Smooth muscle cell (in vitro differentiated cells): ENCODE results near the gene FCRL2. TPM values are rescaled to one million over a fixed set of nuclear protein-coding genes. Genes with fewer than 3 reads are reported as not detected.

Experiments
- DNase-seq: peaks from one replicate; lab custom pipeline; 2025; ENCODE audit not compliant: unreplicated experiment; lab: John Stamatoyannopoulos, UW
- H2AFZ ChIP-seq: fragments of 200-600 bp; sonication (generic); 2 replicates; pipeline ENCODE4 v1.6.0; 2016; ENCODE audit warnings: antibody characterized with exemption, low read depth, mild to moderate bottlenecking
- H3F3A ChIP-seq: fragments of 200-600 bp; sonication (generic); 2 replicates; pipeline ENCODE4 v1.6.0; 2017; ENCODE audit warnings: antibody characterized with exemption, low read depth
- H3K27ac ChIP-seq: fragments of 200-600 bp; sonication (generic); 2 replicates; pipeline ENCODE4 v1.5.1; 2016; ENCODE audit warnings: low read depth, mild to moderate bottlenecking
- H3K27me3 ChIP-seq: fragments of 200-600 bp; sonication (generic); 2 replicates; pipeline ENCODE4 v1.6.1; 2016; ENCODE audit warnings: low read depth, mild to moderate bottlenecking
- H3K36me3 ChIP-seq: fragments of 200-600 bp; sonication (generic); 2 replicates; pipeline ENCODE4 v1.5.1; 2016; ENCODE audit warnings: low read depth
- H3K4me1 ChIP-seq: fragments of 200-600 bp; sonication (generic); 2 replicates; pipeline ENCODE4 v1.5.1; 2016; ENCODE audit warnings: low read depth
- H3K4me2 ChIP-seq: fragments of 200-600 bp; sonication (generic); 2 replicates; pipeline ENCODE4 v1.6.0; 2016; ENCODE audit warnings: mild to moderate bottlenecking
- H3K4me3 ChIP-seq: fragments of 200-600 bp; sonication (generic); 2 replicates; pipeline ENCODE4 v1.5.1; 2016; ENCODE audit warnings: mild to moderate bottlenecking
- H3K79me2 ChIP-seq: fragments of 200-600 bp; sonication (generic); 2 replicates; pipeline ENCODE4 v1.6.0; 2016; ENCODE audit warnings: low read depth, mild to moderate bottlenecking
- H3K9ac ChIP-seq: fragments of 200-600 bp; sonication (generic); 2 replicates; pipeline ENCODE4 v1.6.0; 2016; ENCODE audit warnings: low read depth
- H3K9me3 ChIP-seq: fragments of 200-600 bp; sonication (generic); replicated peaks from 2 replicates; pipeline ENCODE4 v1.5.1; 2016; ENCODE audit warnings: low read depth
- H4K20me1 ChIP-seq: fragments of 200-600 bp; sonication (generic); 2 replicates; pipeline ENCODE4 v1.6.0; 2016; ENCODE audit warnings: low read depth
- CTCF ChIP-seq: fragments of 200-600 bp; sonication (generic); IDR thresholded peaks from 2 replicates; pipeline ENCODE4 v1.5.1; 2017; ENCODE audit warnings: borderline replicate concordance, mild to moderate bottlenecking, antibody characterized with exemption; ENCODE audit not compliant: insufficient read depth, poor library complexity, severe bottlenecking
- WGBS: methylation state at CpG from one replicate; pipeline ENCODE4 v1.1.7; 2016; ENCODE audit warnings: low lambda C conversion rate; 5-methylcytosine and 5-hydroxymethylcytosine counted together
- polyA plus RNA-seq: library from polyadenylated mRNA; unstranded; fragments of >200 nt; fragmentation: Nextera tagmentation; extraction: Ambion mirVana; gene quantifications from 2 replicates; pipeline ENCODE4 v1.2.1, GENCODE V29; 2016
- total RNA-seq: library from RNA; depleted of rRNA; stranded (reverse); fragments of >200 nt; gene quantifications from 2 replicates; pipeline ENCODE4 v1.2.3, GENCODE V29; 2014

The FCRL2 gene
- total and polyA plus RNA-seq, 2 experiments from 2014 or later: not detected

GRCh38 chr1:157803851-157804250, 26.9 kb upstream of the FCRL2 start:
- Histone ChIP-seq H3K9me3 (no peaks in the 10 kb centered on the region), H3K27ac (no peak overlapping the region), H3F3A (no peaks in the 10 kb centered on the region), H3K4me2 (no peak overlapping the region), H3K9ac (no peak overlapping the region), H3K36me3 (no peaks in the 10 kb centered on the region), H3K79me2 (no peaks in the 10 kb centered on the region), H2AFZ (no peak overlapping the region), H3K27me3 (peaks cover 2% of the 10 kb centered on the region), H3K4me3 (no peak overlapping the region), H4K20me1 (no peaks in the 10 kb centered on the region), H3K4me1 (no peaks in the 10 kb centered on the region)
- no peak for DNase-seq
- TF ChIP-seq CTCF: no peak
- WGBS: 93% methylated on average over 7 of the region's 7 CpGs

GRCh38 chr1:157799996-157800395, 23.1 kb upstream of the FCRL2 start:
- WGBS: 73% methylated on average over 1 of the region's 1 CpG
- no peak overlapping the region for H3K4me2 ChIP-seq

GRCh38 chr1:157798211-157798610, 21.3 kb upstream of the FCRL2 start:
- no peaks in the 10 kb centered on the region for H3K27me3 ChIP-seq
- no peaks in the 10 kb centered on the region for H3K4me1 ChIP-seq
- H3K4me2 ChIP-seq: no peak overlapping the region
- no peaks in the 10 kb centered on the region for H3K36me3 ChIP-seq
- H3K4me3 ChIP-seq: no peak overlapping the region
- H2AFZ ChIP-seq: no peak overlapping the region
- no peaks in the 10 kb centered on the region for H4K20me1 ChIP-seq
- H3K9me3 ChIP-seq: no peaks in the 10 kb centered on the region
- 92% methylated on average over 5 of the region's 5 CpGs for WGBS
- no peak for DNase-seq
- H3K79me2 ChIP-seq: no peaks in the 10 kb centered on the region
- H3K9ac ChIP-seq: no peak overlapping the region
- no peaks in the 10 kb centered on the region for H3F3A ChIP-seq
- no peak overlapping the region for H3K27ac ChIP-seq
- no peak for TF ChIP-seq CTCF

More at GRCh38 chr1:157799996-157800395, 23.1 kb upstream of the FCRL2 start:
- no peak for DNase-seq
- Histone ChIP-seq H3K4me3 (no peak overlapping the region), H3K79me2 (no peaks in the 10 kb centered on the region), H3K27me3 (no peaks in the 10 kb centered on the region), H3F3A (no peaks in the 10 kb centered on the region), H2AFZ (no peak overlapping the region), H3K36me3 (no peaks in the 10 kb centered on the region), H3K4me1 (no peaks in the 10 kb centered on the region), H3K27ac (no peak overlapping the region), H4K20me1 (no peaks in the 10 kb centered on the region), H3K9ac (no peak overlapping the region), H3K9me3 (no peaks in the 10 kb centered on the region)
- no peak for TF ChIP-seq CTCF

- H3K9me3 ChIP-seq: no peaks in the 10 kb centered on the region
- H3K27me3 ChIP-seq: no peaks in the 10 kb centered on the region
These were observed 8.3 kb upstream of the FCRL2 start for GRCh38 chr1:157785248-157785647.

More at GRCh38 chr1:157785248-157785647, 8.3 kb upstream of the FCRL2 start:
- no peaks in the 10 kb centered on the region for H4K20me1 ChIP-seq
- no peak for TF ChIP-seq CTCF
- no peak overlapping the region for H2AFZ ChIP-seq
- no peak overlapping the region for H3K9ac ChIP-seq
- H3K4me3 ChIP-seq: no peak overlapping the region
- H3K27ac ChIP-seq: no peak overlapping the region
- no peaks in the 10 kb centered on the region for H3K79me2 ChIP-seq
- no peaks in the 10 kb centered on the region for H3F3A ChIP-seq
- no peaks in the 10 kb centered on the region for H3K36me3 ChIP-seq
- 39% methylated on average over 1 of the region's 1 CpG for WGBS
- no peak for DNase-seq
- H3K4me1 ChIP-seq: no peaks in the 10 kb centered on the region
- H3K4me2 ChIP-seq: no peak overlapping the region
